ENCODE measurements around the gene CAMSAP2.

GRCh38 chr1:200849430-200849829, 110.7 kb downstream of the CAMSAP2 start:
- TF ChIP-seq CTCF (IDR thresholded peaks at IDR 0.05; ENCODE audit: low read length), result no peak
- TF ChIP-seq EZH2 (IDR thresholded peaks at IDR 0.05; ENCODE audit: borderline replicate concordance, low read length), result no peak
